ENCODE results near the gene CLIP1.

CLIP1 gene

DNA sequence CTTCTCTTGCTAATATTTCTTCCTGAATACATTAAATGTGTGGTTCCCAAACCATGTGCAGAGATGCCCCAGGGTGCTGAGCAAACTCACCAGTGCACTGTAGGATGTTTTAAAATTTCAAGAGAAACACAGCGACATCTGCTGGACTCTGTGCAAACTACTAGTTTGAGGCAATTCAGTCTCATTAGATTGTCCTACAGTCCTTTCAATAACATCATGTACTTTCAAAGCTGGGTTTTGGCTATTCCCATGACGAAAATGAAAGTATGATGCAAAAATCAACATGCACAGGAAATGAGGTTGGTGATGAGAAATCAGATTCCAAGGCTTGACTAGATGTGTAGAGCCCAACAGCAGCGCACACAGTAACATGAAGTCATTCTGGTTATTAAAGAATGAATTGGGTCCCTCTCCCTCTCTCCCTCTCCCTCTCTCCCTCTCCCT lies 66.3 kb downstream of the CLIP1 start:
- peak; percentile 9 to 27 for DNase-seq (ENCODE audit: low read depth in 2 of 2)

DNA sequence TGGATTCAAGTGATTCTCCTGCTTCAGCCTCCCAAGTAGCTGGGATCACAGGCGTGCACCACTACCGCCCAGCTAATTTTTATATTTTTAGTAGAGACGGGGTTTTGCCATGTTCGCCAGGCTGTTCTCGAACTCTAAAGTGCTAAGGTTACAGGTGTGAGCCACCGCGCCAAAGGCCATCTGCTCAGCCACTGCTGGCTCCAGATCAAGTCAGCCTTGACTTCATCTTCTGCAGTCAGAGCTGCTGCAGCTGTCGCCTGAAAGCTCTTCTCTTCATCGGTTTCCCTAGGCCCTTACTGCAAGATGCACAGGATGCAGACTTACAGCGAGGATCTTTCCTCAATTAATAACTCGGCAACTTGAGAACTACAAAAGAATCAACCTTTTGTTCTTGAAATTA lies 66.8 kb downstream of the CLIP1 start:
- DNase-seq (ENCODE audit: low read depth in 2 of 2) = no peak

DNA sequence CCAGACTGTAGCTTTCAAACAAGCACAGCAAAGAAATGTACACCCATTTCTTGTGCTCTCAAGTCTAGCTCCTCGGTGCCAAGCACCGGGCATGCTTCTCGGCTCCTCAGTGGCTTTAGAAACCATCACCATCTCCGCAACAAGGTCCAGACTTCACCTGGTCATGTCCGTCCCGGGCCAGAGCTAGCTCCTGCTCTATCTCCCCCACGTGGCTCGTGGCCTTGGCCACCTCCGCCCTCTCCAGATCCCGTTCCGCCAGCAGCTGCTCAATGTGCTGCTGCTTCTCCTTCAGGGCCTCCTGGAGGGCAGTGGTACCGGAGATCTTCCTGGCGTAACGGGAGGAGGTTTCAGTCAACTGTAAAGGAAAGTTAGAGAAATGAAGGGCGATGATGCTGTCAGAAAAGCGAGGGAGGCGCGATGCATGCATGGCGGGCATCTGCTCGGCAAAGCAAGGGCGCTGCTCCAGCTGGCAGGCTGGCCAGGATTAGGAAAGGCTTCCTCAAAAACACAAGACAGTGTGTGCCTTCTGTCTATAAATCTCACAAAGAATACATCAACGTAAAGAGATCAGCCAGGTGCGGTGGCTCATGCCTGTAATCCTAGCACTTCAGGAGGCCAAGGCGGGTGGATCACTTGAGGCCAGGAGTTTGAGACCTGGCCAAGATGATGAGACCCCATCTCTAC lies 67.4 kb downstream of the CLIP1 start:
- no peak for DNase-seq (ENCODE audit: low read depth in 2 of 2)

DNA sequence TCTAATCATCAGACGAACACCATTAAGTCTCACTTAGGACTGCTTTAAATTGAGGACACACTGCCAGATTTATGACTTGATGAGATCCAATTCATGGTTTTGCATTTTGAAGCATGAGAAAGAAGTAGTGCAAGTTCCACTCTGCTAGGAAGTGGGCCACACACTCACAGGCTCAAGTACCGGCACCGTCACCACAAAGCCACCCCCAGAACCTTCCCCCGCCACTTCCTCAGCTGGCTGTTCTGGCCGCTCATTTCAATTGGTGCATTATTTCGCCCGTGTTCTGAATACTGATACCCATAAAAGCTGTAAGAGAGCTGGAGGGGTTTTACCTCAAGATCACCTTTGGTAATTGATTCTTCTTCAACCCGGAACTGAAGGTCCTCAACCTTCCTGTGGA lies 70.1 kb downstream of the CLIP1 start:
- no peak for DNase-seq (ENCODE audit: low read depth in 2 of 2)

DNA sequence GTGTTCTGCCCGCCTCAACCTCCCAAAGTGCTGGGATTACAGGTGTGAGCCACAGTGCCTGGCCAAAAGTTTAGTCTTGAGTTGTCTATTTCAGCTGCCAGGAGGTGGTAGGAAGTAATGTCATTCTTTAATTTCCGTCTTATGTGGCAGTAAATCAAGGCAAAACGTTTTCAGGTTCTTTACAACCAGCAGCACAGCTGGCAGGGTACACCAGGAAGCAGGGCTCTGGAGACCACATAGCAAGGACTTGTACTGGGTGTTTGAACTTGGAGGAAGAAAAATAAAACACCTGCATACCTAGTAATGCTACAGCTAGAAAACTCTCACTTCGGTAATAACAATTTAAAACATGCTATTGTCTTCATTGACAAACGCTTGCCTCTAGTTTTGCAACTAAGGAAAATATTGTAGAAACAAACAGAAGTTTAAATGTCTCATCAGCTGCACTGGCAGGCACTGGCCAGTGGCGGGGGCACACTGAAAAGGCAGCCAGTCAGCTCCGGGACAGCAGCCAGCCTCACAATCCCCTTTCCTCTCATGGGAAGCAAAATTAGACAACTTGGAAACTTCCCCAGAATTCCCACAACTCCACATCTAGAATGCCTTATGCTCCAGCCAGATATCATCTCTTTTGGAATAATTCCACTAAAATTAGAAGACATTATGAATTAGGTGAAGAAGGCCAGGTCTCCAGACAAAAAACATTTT lies 72.2 kb downstream of the CLIP1 start:
- no peak for DNase-seq (ENCODE audit: low read depth in 2 of 2)

DNA sequence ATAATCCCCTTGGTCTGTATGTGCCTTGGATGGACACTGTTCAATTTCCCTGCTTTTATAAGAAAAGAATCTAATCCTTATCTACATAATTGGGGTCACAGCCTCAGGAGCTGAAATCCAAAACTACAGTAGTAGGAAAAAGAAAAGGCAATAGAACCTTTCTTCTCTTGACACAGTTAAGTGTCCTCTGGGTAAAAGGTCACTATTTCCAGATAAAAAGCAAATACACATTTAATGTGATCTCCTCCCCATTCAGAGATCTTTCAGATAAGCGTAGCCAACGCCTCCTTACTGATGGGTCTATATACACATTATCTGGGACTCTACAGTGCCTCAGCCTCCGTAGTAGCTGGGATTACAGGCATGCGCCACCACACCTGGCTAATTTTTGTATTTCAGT lies 73.4 kb downstream of the CLIP1 start:
- no peak for DNase-seq (ENCODE audit: low read depth in 2 of 2)

DNA sequence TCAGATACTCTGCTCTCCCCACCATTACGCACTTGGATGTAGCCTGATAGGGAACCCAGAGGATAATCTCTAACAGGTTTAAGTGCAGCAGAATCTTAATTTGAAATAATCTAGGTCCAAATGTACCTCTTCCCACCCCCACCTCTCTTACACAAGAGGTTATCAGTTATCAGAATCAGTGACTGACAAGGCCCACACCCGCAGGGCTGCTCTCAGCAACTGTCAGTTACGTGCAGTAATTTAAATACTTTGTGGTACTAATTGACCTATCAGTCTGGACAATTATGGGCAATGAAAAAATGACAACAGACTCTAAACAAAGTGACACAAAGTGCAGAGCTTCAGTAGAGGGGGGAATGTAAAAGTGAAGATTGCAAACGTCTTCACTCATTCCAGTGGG lies 74.0 kb downstream of the CLIP1 start:
- DNase-seq (ENCODE audit: low read depth in 2 of 2) = no peak

DNA sequence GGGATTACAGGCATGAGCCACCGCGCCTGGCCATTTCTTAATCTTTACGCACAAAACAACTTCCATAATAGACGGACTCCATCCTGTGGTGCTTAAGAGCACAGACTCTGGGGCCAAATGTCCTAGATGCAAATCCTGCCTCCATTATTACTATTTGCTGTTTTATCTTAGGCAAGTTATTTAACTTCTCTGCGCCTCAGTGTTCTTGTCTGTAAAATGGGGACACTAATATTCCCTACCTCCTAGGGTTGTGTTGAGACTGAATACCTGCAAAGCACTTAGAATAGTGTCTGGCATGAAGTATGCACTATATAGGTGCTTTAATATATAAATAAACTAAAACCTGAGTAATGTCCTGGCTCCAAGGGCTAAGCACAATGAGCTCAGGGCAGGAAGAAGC lies 76.4 kb downstream of the CLIP1 start:
- DNase-seq (ENCODE audit: low read depth in 2 of 2) = no peak

DNA sequence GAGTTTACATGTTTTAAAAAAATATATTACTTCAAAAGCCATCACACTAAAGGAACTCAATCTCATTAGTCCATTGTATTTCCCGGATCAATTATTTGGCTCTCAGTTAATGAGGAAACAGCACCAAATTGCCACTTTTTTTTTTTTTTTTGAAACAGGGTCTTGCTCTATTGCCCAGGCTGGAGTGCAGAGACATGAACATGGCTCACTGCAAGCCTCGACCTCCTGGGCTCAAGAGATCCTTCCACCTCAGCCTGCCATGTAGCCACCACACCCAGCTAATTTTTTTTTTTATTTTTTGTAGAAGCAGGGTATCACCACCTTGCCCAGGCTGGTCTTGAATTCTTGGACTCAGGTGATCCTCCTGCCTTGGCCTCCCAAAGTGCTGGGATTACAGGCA lies 77.4 kb downstream of the CLIP1 start:
- DNase-seq (ENCODE audit: low read depth in 2 of 2) = no peak

DNA sequence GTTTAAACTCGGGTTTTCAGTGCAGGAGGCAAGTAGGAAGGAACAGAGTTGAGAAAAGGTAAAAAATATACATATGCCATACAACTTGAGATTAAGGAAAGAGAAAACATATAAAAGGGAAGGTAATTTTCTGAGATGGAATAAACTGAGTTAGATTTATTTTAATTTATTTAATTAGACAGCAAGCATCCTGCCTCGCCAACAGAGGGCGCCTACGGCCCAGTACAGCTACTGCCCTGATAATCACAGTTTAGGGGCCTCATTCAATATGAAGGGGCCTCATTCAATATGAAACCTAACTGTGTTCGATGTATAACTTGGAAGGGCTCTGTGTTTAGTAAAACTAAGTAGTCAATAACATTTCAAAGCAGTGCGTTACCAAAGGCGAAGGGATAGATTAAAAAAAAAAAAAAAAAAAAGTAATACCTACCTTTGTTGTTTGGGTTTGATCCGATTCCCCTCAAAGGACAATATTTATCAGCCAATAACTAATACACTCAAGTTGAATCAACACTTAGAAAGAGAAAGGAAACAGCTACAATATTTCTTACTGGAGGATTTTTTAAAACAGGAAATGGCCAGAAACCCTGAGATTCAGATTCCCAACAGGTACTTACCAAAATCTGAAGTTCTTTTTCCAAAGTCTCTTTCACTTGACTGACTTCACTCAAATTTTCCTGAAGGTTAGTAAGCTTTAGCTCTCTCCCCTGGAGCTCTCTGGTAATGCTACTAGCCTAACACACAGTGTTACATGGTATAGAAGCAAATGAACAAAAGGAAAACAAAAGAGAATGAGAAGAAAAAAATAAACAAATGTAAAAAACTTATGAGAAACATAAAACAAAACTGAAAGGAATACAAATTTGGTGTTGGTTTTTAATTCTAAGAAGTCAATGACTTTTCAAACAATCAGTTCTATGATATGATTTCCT lies 86.2 kb downstream of the CLIP1 start:
- DNase-seq (ENCODE audit: low read depth in 2 of 2) = peak in 1 of 2 donors; percentile 14

DNA sequence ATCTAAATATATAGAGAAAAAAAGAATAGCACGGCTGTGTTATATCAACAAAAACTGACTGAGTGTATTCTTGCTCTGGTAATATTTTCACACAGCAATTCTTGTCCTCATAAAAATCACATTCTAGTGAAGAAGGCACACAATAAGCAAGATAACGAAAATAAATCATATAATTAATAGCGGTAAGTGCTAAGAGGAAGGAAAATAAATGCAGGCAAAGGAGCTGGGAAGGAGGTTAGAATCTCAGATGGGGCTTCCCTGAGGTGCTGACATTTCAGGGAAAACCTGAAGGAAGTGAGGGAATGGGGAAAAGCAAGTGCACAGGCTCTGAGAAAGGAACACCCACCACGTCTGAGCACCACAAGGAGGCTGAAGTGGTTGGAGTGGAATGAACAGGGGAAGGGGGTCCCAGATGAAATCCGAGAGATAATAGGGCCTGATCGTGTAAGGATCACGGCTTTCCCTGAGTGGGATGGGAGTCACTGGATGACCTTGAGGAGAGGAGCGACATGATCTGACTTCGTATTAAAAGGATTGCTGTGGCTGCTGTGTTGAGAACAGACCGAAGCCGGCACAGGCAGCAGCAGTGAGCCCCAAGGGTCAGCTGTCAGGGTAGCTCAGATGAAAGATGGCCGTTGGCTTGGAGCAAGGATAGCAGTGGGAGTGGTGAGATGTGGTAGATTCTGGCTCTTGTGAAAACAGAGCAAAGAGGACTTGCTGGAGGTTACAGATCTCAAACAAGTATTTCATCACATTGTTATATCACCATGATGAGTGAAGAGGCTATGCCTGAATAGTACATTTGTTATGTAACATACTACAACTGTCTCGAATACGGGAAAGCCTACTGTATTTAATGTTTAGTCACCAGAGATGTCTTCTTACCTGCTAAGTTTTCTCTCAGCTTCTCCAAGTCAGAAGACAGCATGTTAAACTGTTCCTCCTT lies 89.1 kb downstream of the CLIP1 start:
- no peak for DNase-seq (ENCODE audit: low read depth in 2 of 2)

DNA sequence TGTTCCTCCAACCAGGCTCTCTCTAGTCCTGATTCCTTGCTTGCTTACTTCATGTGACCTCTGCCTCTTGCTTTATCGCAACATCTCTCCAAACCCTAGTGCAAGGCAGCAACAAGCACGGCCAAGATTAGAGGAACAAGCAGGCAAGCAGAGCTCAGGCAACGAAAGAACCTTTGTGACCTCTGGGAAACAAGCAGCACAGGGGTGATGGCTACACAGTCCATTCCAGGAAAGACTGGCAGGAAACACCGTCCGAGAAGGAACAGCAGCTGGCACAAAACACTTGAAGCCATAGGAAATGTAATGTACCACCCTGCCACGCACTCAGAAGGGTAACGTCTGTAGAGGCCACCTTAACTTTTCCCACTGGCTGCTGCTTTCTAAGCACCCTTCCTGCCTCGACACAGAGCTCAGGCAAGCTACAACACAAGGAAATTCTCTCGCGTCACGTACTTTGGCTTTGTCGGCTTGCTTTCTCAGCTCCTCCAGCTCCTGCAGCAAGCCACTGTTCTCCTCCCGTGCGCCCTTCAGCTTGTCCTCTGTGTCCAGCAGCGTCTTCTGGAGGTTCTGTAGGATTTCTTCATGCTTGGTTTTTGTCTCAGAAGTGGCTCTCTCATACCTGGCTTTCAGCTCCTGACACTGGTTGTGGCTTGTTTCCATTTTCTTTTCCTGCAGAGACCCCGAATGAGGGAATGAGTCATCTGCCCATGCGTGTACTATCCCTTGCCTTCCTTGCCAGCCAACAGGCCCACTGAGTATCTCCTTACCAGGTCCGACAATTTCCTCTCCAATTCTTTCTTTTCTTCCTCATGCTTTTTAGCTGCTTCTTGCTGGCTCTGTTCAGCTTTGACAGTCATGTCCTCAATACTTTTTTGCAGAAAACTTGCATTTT lies 94.7 kb downstream of the CLIP1 start:
- no peak for DNase-seq (ENCODE audit: low read depth in 2 of 2)

DNA sequence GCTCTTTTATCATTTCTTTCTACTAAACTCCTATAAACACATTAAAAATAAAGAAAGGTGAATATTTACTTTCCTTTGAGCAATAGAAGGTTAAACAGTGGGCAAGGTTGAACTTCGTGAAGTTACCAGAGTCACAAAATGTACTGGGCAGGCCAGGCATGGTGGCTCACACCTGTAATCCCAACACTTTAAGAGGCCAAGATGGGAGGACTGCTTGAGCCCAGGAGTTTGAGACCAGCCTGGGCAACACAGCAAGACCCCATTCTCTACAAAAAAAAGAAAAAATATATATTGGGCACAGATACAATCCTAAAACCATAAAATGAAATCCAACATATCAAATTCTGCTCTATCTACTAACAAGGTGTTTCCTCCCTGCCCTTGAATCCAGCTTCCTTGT lies 95.5 kb downstream of the CLIP1 start:
- DNase-seq (ENCODE audit: low read depth in 2 of 2) = no peak

DNA sequence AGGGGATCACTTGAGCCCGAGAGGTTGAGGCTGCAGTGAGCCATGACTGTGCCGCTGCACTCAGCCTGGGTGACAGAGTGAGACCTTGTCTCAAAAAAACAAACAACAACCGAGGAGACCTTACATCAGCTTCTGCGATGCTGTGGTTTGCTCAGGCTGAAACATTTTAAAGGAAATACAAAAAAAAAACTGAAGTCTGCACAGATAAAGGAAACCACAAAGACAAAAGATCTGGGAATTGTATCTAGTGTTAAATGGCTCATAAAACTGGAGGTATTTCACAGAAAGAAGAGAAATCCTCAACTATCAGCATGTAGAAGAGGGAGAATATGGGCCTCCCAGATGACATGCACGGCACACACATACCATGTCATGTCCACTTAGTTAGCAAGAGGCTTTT lies 95.9 kb downstream of the CLIP1 start:
- DNase-seq (ENCODE audit: low read depth in 2 of 2) = no peak

DNA sequence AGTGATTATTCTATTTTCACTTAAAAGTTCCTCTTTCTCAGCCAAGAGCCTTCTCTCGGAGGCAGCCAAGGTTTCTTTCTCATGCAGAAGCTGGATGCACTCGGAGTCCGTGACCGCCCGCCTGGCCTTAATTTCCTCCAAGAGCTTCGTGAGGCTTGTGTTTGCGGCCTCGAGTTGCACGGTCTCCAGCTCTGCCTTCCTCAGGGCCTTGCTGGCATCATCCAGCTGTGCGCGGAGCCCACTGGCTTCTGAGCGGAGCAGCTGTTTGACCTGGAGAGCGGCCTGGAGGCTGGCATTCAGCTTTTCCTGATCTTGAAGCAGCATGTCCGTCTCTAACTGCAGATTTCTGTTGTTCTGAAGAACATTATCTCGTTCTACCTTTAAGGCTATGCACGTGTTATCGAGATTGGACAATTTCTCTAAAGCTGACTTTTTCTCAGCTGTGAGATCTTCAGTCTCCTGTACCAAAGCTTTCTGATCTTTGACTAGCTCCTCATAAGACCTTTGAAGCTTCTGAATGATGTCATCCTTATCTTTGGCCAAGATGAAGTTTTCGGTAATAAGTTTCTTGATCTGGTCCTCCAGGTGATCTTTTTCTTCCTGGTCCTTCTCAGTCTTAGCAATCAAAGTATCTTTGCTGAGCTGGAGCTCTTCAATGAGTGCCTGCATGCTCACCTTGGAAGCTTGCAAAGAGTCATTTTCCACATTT lies 99.0 kb downstream of the CLIP1 start:
- no peak for DNase-seq (ENCODE audit: low read depth in 2 of 2)

DNA sequence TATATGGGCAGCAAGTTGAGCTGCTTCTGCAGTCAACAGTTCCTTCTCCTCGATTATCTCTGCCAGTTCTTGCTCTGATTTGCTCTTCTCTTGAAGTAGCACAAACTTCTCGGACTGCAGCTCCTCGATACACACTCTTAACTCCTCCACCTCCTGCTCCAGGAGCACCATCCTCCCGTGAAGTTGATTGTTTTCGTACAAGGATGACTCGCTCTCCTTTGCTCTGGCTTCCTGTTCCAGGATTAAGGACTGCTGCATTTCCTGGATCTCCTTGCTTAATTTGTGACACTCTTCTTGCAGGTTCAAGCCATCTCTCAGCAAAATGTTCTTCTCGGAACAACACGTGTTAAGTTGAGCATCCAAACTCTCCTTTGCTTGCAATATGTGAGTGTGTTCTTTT lies 100.0 kb downstream of the CLIP1 start:
- DNase-seq (ENCODE audit: low read depth in 2 of 2) = no peak

DNA sequence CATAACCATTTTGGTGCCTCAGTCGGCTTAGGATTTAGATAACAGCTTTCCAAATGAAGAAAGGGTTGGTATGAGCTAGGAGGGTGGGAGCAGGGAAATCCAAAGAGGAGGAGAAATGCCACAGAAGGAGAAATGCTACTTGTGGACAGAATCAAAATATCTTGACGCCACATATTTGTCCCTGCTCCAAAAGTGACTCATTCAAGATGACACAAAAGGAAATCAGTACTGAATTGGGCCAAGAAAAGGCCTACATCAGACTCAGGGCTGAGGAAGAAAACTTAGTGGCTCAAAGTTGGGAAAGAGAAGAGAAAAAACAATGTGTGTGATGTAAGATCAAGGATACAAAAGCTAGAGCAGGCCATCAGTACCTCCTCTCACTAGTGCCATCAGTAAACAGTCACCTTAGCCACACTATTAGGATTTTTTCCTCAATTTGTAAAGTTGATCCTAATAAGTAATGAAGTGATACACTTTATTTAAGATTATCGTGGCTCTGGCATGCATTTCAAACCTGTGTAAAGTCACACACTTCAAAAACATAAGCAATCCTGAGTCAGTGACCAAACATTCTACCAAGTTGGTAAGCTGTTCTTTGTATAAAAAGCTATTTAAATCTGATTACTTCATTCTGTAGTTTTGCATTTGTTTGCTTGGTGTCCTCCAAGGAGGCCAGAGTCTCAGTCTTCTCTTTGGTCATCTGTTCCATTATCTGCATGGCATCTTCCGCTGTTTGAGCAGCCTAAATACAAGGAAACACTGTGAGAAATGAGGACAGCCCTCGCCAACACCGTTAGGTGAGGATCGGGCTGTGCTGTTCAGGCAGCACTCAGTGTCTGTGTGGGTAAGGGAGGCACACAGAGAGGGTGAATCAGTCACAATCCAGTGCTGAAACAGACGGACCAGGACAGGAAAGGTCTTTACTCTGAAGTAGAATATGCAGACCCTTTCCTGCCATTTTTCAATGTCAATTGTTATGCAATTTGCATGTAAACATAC lies 103.6 kb downstream of the CLIP1 start:
- DNase-seq (ENCODE audit: low read depth in 2 of 2) = no peak

DNA sequence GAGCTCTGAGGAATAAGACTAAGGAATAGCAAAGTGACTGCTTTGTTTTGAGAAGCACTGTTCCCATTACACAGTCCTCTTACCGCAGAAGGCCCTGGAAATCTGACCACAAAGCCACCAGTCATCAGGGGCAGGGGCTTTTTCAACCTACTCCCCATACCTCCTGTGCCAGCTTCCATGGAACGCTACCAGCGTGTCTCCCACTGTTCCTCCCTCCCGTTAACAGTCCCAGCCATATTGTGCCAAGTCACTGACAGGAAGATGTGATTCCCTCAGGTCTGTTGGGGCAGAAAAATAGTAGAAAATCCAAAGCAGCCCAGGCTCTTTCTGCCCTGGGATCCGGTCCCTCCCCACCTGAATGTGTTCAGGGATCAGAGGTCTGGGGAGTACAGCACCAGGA lies 109.5 kb downstream of the CLIP1 start:
- no peak for DNase-seq (ENCODE audit: low read depth in 2 of 2)

All from stimulated activated CD4-positive, alpha-beta T cell treated with anti-CD3 and anti-CD28 coated beads, Interleukin-1b, Interleukin-23, amount 100 ng/mL, for 1 hour (primary cell).